Ovary (tissue), 3 donors: ENCODE results near the gene PCNT.

Experiments used
- CTCF ChIP-seq, 3 donors: fragments of 450-650 bp in 2 of 3; fragments of 200-600 bp in 1 of 3; IDR thresholded peaks; one replicate each; pipeline versions ENCODE4 v1.5.1 to v1.8.0; 2016 to 2022; ENCODE audit warnings: antibody characterized with exemption in 3 of 3, mild to moderate bottlenecking in 1 of 3
- POLR2A ChIP-seq: fragments of 450-650 bp; IDR thresholded peaks from one replicate; pipeline ENCODE4 v1.6.1; 2017; ENCODE audit warnings: antibody characterized with exemption, mild to moderate bottlenecking, moderate library complexity
- donor health status: DM: no; HTN: no; CAD: no.

- TF ChIP-seq CTCF (IDR thresholded peaks at IDR 0.05) (no peak), POLR2A (no peak)
Observed at GRCh38 chr21:46356005-46356338, 32.0 kb downstream of the PCNT start.
